Epithelial cell of esophagus (primary cell): ENCODE data around the gene MMP27.

ENCODE experiments used
- DNase-seq: peaks from one replicate; pipeline ENCODE4 v3.0.0; 2010; ENCODE audit warnings: low read depth
- H3K4me3 ChIP-seq: 2 replicates; pipeline ENCODE4 v1.5.1; 2011; ENCODE audit warnings: mild to moderate bottlenecking, low read length, control low read depth
- TF ChIP-seq, protein P1 (sequence below): IDR thresholded peaks from 2 replicates; pipeline ENCODE4 v1.5.1; 2011; ENCODE audit warnings: low read depth, mild to moderate bottlenecking, low read length, control low read depth, inconsistent platforms; ENCODE audit not compliant: insufficient read depth; ENCODE audit errors: missing control alignments

Gene MMP27

DNA sequence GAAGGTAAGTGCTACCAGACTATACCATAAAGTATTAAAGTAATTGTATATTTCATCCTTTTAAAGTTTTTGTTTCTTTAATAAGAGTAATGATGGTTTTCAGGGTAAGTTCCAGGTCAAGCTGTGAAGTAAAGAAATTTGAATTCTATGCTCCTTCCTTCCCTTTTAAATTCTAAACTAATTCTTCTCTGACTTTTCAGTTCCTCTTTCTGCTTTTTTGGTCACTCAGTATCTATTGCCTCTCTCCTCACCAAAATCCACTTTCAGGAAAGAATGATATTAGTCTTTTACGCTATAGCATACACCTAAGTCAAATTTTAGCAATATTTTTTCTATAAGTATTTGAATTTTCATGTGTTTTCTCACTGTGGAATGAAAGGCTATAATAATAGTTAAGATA is 11.0 kb upstream of the MMP27 start:
- DNase-seq: no peak
- H3K4me3 ChIP-seq: no peak overlapping the region
- TF ChIP-seq, protein P1, sequence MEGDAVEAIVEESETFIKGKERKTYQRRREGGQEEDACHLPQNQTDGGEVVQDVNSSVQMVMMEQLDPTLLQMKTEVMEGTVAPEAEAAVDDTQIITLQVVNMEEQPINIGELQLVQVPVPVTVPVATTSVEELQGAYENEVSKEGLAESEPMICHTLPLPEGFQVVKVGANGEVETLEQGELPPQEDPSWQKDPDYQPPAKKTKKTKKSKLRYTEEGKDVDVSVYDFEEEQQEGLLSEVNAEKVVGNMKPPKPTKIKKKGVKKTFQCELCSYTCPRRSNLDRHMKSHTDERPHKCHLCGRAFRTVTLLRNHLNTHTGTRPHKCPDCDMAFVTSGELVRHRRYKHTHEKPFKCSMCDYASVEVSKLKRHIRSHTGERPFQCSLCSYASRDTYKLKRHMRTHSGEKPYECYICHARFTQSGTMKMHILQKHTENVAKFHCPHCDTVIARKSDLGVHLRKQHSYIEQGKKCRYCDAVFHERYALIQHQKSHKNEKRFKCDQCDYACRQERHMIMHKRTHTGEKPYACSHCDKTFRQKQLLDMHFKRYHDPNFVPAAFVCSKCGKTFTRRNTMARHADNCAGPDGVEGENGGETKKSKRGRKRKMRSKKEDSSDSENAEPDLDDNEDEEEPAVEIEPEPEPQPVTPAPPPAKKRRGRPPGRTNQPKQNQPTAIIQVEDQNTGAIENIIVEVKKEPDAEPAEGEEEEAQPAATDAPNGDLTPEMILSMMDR: no peak

DNA sequence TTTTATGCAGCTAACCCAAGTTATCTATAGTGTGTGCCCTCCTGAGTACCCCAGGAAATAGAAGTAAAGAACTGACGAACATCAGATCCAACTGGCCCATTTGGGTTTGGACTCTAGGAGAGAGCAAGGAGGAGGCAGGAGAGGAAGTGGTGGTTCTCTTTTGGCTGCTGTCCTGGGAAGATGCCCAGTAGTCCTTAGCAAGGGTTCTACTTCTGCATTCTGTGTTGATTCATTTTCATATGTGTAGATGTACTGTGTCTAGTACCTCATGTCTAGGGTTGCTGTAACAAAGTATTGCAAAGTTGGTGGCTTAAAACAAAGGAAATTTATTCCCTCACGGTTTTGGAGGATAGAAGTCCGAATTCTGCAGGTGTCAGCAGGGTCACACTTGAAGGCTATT is 6.6 kb upstream of the MMP27 start:
- TF ChIP-seq, protein P1: no peak
- H3K4me3 ChIP-seq: no peak overlapping the region
- DNase-seq: no peak

DNA sequence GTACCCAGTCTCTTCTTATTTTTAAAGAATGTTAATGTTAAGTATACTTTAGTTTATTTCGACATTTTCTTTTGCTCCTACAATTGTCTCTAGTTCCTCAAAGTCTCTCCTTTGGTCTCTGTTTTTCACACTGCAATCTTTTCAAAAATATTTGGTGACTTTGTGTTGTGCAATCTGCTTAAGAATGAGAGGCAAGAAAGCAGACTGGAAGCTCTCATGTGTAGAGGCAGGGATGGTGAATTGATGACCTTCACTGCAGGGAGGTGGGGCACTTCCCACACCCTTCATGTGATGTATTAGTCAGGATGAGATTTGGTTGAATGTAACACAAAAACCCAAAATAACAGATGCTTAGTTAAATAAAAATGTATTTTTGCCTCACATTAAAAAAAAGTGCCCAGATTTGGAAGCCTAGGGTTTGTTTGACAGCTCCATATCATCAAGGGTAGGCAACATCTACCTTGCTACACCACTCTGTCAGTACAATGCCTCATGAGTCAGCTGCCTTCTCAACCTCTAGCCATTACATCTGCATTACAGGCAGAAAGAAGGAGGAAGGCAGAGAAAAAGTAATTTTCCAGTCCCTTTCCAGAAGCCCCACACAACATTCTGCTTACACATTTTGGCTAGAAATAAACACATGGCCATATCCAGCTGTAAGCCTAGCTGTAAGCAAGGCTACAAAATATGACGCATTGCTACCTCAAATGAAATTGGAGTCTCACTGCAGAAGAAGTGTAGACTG is 3.8 kb upstream of the MMP27 start:
- DNase-seq: peak; percentile 53
- TF ChIP-seq, protein P1: no peak
- no peak overlapping the region for H3K4me3 ChIP-seq

DNA sequence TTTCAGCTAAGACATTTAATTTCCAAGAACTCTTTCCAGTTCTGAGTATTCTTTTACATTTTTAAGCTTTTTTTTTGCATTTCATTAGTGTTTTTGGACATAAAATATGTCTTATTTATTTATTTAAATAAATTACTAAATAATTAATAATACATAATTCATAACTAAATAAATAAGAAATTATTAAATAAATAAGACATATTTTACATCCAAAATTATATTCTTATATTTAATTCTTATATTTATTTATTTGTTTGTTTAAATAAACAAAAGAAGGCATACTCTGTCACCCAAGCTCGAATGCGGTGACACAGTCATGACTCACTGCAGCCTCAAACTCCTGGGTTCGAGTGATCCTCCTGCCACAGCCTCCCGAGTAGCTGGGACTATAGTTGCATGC is 3.1 kb upstream of the MMP27 start:
- DNase-seq: no peak
- no peak overlapping the region for H3K4me3 ChIP-seq
- TF ChIP-seq, protein P1: no peak

DNA sequence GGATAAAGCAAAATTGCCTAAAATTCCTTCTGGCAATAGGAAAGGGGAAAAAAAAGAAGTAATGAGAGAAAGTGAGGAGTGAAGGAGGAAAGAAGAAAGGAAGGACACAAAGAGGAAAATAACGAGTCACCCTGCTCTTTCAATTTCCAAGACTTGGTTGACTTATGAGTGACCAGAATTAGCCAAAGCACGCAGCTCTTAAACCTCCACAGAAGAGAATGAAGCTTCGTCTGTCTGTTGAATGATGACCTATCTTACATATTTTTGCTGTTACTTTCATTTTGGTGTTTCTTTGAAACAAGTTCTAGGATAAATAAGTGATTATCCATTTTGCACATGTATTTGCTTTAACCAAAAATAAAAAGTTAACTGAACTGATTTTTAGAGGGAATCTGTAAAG is 728 bp downstream of the MMP27 start:
- TF ChIP-seq, protein P1: no peak
- H3K4me3 ChIP-seq: no peak overlapping the region
- no peak for DNase-seq

DNA sequence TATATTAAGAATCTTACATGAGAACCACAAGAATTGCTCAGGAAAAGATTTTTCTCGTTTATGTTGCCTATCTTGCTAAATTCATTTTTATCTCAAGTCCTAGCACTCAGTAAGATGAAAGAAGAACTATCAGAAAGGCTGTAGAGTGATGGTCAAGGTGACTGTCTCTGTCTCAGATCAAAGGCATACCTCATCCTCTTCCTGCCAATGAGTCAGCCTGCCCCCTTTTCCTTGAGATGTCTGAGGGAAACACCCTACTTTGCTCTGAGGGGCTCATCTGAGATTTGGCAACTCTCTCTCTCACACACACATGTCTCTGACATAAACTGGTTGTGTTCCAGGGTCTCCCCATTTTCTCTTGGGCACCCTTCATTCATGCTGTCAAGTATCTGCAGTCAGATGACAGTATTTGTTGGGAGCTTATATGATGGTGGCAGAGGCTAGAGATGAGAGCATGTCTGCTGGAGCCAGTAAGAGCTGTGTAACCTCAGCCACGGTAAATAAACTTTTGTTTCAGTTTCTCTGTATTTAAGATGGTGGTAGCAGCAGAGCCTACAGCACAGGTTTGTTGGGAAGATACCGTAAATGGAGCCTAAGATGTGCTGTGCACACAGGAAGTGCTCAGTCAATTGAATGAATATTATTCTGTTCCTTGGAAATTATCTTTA is 1.6 kb downstream of the MMP27 start:
- no peak for DNase-seq
- H3K4me3 ChIP-seq: no peak overlapping the region
- TF ChIP-seq, protein P1: no peak
